Vagina (tissue), 2 donors: ENCODE results near the gene GJC2.

Experiments used
- POLR2A ChIP-seq, 2 donors: fragments of 450-650 bp; IDR thresholded peaks; one replicate each; pipeline ENCODE4 v1.6.1; 2017; ENCODE audit warnings: antibody characterized with exemption in 2 of 2, mild to moderate bottlenecking in 2 of 2, moderate library complexity in 2 of 2
- TF ChIP-seq, protein P1 (sequence below), 3 experiments: fragments of 450-650 bp in 2 of 3; fragments of 200-600 bp in 1 of 3; sonication (generic) in 1 of 3; IDR thresholded peaks; one replicate each; pipeline ENCODE4 v1.5.1; 2017 to 2019; ENCODE audit warnings: antibody characterized with exemption in 3 of 3, mild to moderate bottlenecking in 2 of 3, moderate library complexity in 2 of 3

DNA sequence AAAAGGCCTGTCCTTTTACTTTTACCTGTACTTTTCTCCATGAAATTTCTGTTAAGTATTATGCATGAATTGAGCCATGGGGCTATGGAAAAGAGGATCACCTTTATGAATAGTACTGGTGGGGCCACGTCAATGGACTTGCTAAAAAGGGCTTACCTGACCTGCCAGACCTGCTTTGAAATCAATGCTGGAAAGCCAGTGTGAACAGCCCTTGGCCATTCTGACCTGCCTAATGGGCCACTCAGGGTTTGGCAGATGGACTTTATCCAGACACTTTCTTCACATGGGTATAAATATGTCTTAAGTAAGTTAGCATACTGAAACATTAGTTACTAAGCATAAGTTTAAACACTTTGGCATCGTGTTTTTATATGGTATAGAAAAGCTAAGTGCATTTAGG is 18.0 kb upstream of the GJC2 start:
- TF ChIP-seq POLR2A (IDR thresholded peaks at IDR 0.05): no peak
- TF ChIP-seq, protein P1, sequence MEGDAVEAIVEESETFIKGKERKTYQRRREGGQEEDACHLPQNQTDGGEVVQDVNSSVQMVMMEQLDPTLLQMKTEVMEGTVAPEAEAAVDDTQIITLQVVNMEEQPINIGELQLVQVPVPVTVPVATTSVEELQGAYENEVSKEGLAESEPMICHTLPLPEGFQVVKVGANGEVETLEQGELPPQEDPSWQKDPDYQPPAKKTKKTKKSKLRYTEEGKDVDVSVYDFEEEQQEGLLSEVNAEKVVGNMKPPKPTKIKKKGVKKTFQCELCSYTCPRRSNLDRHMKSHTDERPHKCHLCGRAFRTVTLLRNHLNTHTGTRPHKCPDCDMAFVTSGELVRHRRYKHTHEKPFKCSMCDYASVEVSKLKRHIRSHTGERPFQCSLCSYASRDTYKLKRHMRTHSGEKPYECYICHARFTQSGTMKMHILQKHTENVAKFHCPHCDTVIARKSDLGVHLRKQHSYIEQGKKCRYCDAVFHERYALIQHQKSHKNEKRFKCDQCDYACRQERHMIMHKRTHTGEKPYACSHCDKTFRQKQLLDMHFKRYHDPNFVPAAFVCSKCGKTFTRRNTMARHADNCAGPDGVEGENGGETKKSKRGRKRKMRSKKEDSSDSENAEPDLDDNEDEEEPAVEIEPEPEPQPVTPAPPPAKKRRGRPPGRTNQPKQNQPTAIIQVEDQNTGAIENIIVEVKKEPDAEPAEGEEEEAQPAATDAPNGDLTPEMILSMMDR (IDR thresholded peaks at IDR 0.05): no peak
